OCI-LY1 (cell line): ENCODE measurements around the gene VWA8.

Experiments
- H2AFZ ChIP-seq: fragments of 200-600 bp; sonication (generic), shearing (Covaris generic); 2 replicates; pipeline ENCODE4 v1.6.0; 2014; ENCODE audit warnings: antibody characterized with exemption, mild to moderate bottlenecking, low read length
- H3F3A ChIP-seq: fragments of 200-600 bp; sonication (generic), shearing (Covaris generic); 2 replicates; pipeline ENCODE4 v1.6.0; 2014; ENCODE audit warnings: mild to moderate bottlenecking, antibody characterized with exemption, low read length, moderate library complexity; ENCODE audit not compliant: insufficient read depth
- H3K27ac ChIP-seq: fragments of 200-600 bp; sonication (generic); 2 replicates; pipeline ENCODE4 v1.5.1; 2014; ENCODE audit warnings: low read length, mixed run types, mild to moderate bottlenecking, low read depth; ENCODE audit not compliant: poor library complexity, severe bottlenecking
- H3K27me3 ChIP-seq: fragments of 200-600 bp; sonication (generic); 2 replicates; pipeline ENCODE4 v1.6.0; 2014; ENCODE audit warnings: antibody characterized with exemption, mild to moderate bottlenecking, low read length, moderate library complexity; ENCODE audit not compliant: insufficient read depth
- H3K36me3 ChIP-seq: fragments of 200-600 bp; sonication (generic); 2 replicates; pipeline ENCODE4 v1.6.1; 2014; ENCODE audit warnings: mild to moderate bottlenecking, antibody characterized with exemption, low read length, moderate library complexity, mixed read lengths; ENCODE audit not compliant: insufficient read depth
- H3K4me1 ChIP-seq: fragments of 200-600 bp; sonication (generic); 2 replicates; pipeline ENCODE4 v1.5.1; 2014; ENCODE audit warnings: mild to moderate bottlenecking, low read length, moderate library complexity; ENCODE audit not compliant: insufficient read depth, severe bottlenecking
- H3K4me2 ChIP-seq: fragments of 200-600 bp; sonication (generic), shearing (Covaris generic); 2 replicates; pipeline ENCODE4 v1.6.1; 2014; ENCODE audit warnings: low read length
- H3K4me3 ChIP-seq: fragments of 200-600 bp; sonication (generic); 2 replicates; pipeline ENCODE4 v1.5.1; 2014; ENCODE audit warnings: low read length, low read depth, mild to moderate bottlenecking, mixed read lengths; ENCODE audit not compliant: poor library complexity, severe bottlenecking
- H3K79me2 ChIP-seq: fragments of 200-600 bp; shearing (Covaris generic); 2 replicates; pipeline ENCODE4 v1.6.1; 2016; ENCODE audit warnings: mixed run types, low read length, mixed read lengths; ENCODE audit not compliant: insufficient read depth
- H3K9ac ChIP-seq: fragments of 200-600 bp; sonication (generic), shearing (Covaris generic); 2 replicates; pipeline ENCODE4 v1.6.1; 2014; ENCODE audit warnings: mild to moderate bottlenecking, low read length, mixed read lengths
- H3K9me2 ChIP-seq: fragments of 200-600 bp; sonication (generic), shearing (Covaris generic); 2 replicates; pipeline ENCODE4 v1.6.1; 2014; ENCODE audit warnings: low read depth, mild to moderate bottlenecking, low read length, mixed read lengths
- H3K9me3 ChIP-seq: fragments of 200-600 bp; shearing (Covaris generic); 2 replicates; pipeline ENCODE4 v1.6.1; 2014; ENCODE audit warnings: low read length, mixed read lengths
- H4K20me1 ChIP-seq: fragments of 200-600 bp; sonication (generic), shearing (Covaris generic); 2 replicates; pipeline ENCODE4 v1.6.0; 2016; ENCODE audit warnings: mild to moderate bottlenecking, low read length; ENCODE audit not compliant: insufficient read depth
- EZH2 ChIP-seq: fragments of 200-600 bp; sonication (generic), shearing (Covaris generic); IDR thresholded peaks from 2 replicates; pipeline ENCODE4 v1.8.0; 2017; ENCODE audit warnings: borderline replicate concordance, mixed run types, mild to moderate bottlenecking, antibody characterized with exemption, low read length, moderate library complexity, mixed read lengths
- TF ChIP-seq, protein P1 (sequence below): fragments of 200-600 bp; sonication (generic), shearing (Covaris generic); IDR thresholded peaks from 2 replicates; pipeline ENCODE4 v1.5.1; 2017; ENCODE audit warnings: mild to moderate bottlenecking, antibody characterized with exemption, low read length, moderate library complexity, mixed read lengths

The VWA8 gene

DNA sequence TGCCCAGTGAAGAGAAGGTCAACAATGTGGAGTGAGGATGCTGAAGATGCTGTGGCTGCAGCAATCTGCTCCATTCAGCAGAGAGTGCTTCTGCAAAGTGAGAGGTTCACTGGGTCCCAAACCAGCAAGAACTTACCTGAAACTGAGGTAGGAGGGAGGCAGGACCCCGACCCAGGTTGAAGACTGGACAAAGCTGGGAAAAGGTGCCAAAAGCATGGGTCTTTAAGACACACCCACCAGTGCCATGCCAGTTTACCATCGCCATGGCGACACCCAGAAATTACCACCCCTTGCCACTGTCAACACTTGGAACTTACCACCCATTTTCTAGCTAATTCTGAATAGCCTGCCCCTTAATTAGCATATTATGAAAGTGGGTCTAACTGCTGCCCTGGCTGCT is 432.9 kb downstream of the VWA8 start:
- H3K36me3 ChIP-seq: no peaks in the 10 kb centered on the region
- H3K27ac ChIP-seq: no peak overlapping the region
- no peaks in the 10 kb centered on the region for H3K9me2 ChIP-seq
- H3K4me1 ChIP-seq: peaks cover 15% of the 10 kb centered on the region
- no peak overlapping the region for H3K4me2 ChIP-seq
- H3F3A ChIP-seq: no peaks in the 10 kb centered on the region
- H2AFZ ChIP-seq: no peak overlapping the region
- H3K9me3 ChIP-seq: no peaks in the 10 kb centered on the region; the same call in 1 of the 2 replicates
- no peak overlapping the region for H3K9ac ChIP-seq
- no peak for TF ChIP-seq EZH2
- TF ChIP-seq, protein P1, sequence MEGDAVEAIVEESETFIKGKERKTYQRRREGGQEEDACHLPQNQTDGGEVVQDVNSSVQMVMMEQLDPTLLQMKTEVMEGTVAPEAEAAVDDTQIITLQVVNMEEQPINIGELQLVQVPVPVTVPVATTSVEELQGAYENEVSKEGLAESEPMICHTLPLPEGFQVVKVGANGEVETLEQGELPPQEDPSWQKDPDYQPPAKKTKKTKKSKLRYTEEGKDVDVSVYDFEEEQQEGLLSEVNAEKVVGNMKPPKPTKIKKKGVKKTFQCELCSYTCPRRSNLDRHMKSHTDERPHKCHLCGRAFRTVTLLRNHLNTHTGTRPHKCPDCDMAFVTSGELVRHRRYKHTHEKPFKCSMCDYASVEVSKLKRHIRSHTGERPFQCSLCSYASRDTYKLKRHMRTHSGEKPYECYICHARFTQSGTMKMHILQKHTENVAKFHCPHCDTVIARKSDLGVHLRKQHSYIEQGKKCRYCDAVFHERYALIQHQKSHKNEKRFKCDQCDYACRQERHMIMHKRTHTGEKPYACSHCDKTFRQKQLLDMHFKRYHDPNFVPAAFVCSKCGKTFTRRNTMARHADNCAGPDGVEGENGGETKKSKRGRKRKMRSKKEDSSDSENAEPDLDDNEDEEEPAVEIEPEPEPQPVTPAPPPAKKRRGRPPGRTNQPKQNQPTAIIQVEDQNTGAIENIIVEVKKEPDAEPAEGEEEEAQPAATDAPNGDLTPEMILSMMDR: no peak
- H3K27me3 ChIP-seq: no peaks in the 10 kb centered on the region
- H3K79me2 ChIP-seq: no peaks in the 10 kb centered on the region
- no peaks in the 10 kb centered on the region for H4K20me1 ChIP-seq
- H3K4me3 ChIP-seq: no peak overlapping the region

DNA sequence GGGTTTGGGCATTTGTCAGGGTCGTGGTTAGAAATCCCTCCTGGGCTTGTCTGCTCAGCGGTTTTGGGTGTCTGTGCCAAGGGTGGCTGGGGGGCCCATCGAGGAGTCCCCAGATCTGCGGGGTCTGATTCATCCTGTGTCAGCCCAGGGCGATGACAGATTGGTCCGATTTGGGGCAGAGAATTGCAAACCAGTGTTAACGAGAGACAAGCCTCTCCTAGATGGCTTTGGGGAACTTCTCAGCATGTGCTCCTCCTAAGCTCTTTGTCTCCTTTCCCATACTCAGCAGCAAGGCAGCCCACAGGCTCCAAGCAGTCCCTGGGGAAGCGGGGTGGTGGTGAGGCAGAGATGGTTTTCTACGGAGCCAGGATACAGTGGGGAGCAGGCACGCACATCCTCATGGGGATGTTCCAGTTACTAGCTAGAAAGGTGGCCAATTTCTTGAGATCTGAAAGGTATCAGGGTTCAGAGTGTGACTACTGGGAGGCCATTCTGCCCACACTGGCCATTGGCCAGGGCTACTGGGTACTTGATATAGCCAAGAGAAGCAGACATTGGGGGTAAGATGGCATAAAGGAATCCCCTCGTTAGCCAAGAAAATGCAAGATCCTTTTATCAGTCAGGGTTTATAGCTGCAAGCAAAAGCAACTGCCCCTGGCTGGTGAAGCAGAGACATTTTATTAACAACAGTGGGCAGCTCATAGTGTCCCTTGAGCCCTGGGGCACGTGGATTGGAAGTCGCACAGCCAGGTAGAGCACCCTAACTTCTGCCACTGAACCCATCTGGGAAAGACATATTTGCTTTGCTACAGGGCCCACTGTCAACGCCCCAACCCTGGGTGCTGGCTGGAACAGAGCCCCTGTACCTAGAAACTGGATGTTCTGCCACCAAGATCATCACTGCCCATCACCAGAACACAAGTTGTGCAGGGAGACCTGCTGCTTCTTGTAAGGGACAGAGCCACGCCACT is 440.0 kb downstream of the VWA8 start:
- peaks cover 3% of the 10 kb centered on the region for H3K9me3 ChIP-seq
- no peak overlapping the region for H3K27ac ChIP-seq
- H3K36me3 ChIP-seq: no peaks in the 10 kb centered on the region
- H3F3A ChIP-seq: no peaks in the 10 kb centered on the region
- no peak overlapping the region for H3K9ac ChIP-seq
- H3K79me2 ChIP-seq: no peaks in the 10 kb centered on the region
- H2AFZ ChIP-seq: no peak overlapping the region
- TF ChIP-seq, protein P1: no peak
- no peak for TF ChIP-seq EZH2
- H3K4me2 ChIP-seq: no peak overlapping the region
- H3K9me2 ChIP-seq: no peaks in the 10 kb centered on the region
- no peak overlapping the region for H3K4me3 ChIP-seq
- H4K20me1 ChIP-seq: no peaks in the 10 kb centered on the region
- peaks cover 1% of the 10 kb centered on the region for H3K4me1 ChIP-seq
- no peaks in the 10 kb centered on the region for H3K27me3 ChIP-seq

DNA sequence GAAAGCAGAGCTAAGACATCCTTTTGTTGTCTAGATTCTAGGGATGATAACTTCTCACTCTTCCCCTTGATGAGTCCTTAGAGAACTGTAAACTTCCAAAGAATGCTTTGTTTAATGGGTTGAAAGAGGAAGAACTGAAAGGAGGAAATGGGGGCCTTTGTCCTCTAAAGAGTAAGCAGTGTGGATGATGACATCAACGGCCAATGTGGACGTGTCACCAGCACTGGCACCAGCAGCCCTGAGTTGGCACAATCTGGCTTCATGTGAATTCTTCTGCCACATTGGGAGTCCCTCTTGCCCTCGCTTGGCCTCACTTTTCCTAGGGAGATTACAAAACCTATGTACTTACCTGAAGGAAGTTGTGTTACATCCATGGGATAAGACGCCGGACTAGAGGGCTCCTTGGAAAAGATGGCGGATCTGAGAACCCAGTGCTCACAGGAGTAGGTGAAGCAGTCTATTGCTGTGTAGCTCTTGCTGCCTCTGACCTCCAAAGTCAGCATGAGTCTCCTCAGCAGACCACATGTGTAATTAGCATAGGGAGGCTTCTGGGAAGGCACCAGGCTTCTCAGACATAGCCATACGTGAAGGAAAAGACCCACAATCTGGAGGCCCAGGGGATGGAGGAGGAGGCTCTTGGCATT is 440.8 kb downstream of the VWA8 start:
- Histone ChIP-seq H3K9me2 (no peaks in the 10 kb centered on the region), H3K4me1 (peaks cover 7% of the 10 kb centered on the region), H3K27ac (no peak overlapping the region), H3K4me2 (no peak overlapping the region), H3K79me2 (no peaks in the 10 kb centered on the region), H4K20me1 (no peaks in the 10 kb centered on the region), H3K36me3 (no peaks in the 10 kb centered on the region), H3K27me3 (no peaks in the 10 kb centered on the region), H3F3A (no peaks in the 10 kb centered on the region), H3K9ac (no peak overlapping the region), H3K9me3 (peaks cover 3% of the 10 kb centered on the region), H2AFZ (no peak overlapping the region), H3K4me3 (no peak overlapping the region)
- TF ChIP-seq EZH2: no peak
- TF ChIP-seq, protein P1: no peak
